ENCODE data around the gene TMEM37.

DNA sequence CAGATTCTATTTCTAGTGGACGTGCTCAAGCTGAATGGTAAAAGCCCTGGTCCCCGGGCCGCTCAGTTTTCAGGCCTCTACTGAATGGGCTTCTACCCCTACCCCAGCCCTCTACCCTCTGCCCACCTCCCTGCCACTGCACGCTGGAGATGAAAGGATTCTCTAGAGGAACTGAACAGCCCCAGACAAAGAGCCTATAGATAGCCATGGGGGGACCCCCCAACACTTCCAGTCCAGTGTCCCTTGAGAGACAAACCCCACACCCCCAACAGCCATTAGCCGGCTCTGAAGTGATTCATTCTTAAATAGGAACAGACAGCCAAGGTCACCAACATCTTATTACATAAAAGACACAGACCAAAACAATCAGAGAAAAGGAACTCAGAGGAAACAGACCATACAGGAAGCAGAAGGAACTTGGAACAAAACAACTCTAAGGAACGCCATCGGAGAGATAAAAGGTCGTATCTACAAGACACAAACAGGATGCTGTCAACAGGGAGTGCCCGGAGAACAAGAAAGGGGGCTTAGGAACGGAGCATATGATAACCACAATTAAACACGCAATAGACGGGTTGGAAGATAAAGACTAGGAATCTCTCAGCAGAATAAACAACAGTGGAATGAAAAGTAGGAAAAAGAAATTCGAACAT, 23.5 kb downstream of the TMEM37 start:
- TF ChIP-seq, protein P1, sequence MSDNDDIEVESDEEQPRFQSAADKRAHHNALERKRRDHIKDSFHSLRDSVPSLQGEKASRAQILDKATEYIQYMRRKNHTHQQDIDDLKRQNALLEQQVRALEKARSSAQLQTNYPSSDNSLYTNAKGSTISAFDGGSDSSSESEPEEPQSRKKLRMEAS (IDR thresholded peaks at IDR 0.05; ENCODE audit: low read depth), result no peak
- TF ChIP-seq MEF2A (IDR thresholded peaks at IDR 0.05; ENCODE audit: borderline replicate concordance, low read depth), result no peak
- TF ChIP-seq, protein P2, sequence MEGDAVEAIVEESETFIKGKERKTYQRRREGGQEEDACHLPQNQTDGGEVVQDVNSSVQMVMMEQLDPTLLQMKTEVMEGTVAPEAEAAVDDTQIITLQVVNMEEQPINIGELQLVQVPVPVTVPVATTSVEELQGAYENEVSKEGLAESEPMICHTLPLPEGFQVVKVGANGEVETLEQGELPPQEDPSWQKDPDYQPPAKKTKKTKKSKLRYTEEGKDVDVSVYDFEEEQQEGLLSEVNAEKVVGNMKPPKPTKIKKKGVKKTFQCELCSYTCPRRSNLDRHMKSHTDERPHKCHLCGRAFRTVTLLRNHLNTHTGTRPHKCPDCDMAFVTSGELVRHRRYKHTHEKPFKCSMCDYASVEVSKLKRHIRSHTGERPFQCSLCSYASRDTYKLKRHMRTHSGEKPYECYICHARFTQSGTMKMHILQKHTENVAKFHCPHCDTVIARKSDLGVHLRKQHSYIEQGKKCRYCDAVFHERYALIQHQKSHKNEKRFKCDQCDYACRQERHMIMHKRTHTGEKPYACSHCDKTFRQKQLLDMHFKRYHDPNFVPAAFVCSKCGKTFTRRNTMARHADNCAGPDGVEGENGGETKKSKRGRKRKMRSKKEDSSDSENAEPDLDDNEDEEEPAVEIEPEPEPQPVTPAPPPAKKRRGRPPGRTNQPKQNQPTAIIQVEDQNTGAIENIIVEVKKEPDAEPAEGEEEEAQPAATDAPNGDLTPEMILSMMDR (IDR thresholded peaks at IDR 0.05), result no peak

All from SK-N-SH (cell line).